NCI-H2081 treated with DMSO at 0.1 percent for 48 hours (cell line): ENCODE results near the gene VWA5B2.
A peak's percentile ranks its signal among the peaks of the same experiment; 100 is the strongest.

Experiments used
- DNase-seq: peaks from one replicate; lab custom pipeline; 2025; lab: John Stamatoyannopoulos, UW

VWA5B2 gene

DNA sequence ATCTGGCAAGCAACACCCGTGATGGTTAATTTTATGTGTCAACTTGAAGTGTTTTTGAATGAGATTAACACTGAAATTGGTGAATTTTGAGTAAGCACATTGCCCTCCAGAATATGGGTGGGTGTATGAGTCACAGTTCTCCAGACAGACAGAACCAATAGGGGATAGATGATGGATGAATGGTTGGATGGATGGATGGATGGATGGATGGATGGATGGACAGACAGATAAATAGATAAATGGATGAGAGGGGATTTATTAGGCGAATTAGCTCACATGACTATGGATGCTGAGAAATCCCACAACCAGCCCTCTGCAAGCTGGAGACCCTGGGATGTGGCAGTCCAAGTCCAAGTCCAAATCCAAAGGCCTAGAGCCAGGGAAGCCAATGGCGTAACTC, 5.4 kb upstream of the VWA5B2 start:
- no peak for DNase-seq

DNA sequence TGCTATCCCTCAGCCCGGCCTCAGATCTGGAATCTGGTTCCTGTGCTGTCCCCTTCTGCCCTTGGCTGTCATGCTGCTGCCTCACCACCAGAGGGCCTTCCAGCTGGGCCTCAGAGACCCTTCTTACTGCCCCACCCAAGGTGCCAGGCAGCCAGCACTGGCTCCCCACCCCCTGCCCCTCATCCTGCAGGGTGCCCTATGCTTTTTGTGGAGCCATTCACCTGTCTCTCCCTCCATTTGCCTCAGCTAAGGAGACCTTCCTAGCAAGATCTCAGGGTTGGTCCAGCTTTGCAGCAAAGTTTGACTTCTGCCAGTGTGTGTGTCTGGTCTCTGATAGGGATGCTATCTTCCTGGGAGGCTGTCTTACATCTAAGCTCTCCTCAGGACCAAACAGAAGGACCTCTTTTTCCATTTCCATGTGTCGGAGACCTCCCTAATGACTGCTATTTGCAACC, 1.9 kb upstream of the VWA5B2 start:
- no peak for DNase-seq

DNA sequence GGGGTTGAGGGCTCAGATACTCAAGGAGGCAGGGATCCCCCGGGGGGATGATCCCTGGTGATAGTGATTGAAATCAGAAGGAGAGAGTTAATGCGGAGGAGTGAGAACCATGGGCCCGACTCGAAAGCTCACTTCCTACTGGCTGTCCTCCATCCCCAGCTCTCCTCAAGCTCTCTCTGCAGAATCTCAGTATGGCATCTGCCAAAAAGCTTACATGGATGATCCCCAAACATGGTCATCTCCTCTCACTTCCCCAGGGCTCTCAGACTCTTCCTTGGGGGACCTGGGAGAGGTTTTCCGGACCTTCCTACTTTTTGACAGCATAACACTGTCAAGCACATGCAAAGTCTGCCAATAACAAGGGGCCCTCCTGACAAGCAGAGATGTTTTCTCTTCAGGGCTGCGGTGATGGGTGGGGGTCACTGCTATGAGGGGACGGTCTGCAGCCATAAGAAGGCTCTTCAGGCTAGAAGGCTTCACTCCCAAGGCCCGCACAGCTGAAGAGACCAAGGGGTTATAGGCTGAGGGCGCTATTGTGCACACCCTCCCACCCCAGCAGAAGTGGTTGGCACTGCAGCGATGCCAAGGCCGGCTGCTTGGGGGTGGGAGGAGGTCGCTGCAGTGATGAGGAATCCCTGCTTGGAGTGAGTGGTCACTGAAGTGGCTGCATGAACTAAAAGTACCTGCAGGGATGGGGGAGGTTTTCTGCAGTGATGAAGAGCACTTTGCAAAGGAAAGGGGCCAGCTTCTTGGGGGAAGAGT, 828 bp upstream of the VWA5B2 start:
- DNase-seq, result no peak

DNA sequence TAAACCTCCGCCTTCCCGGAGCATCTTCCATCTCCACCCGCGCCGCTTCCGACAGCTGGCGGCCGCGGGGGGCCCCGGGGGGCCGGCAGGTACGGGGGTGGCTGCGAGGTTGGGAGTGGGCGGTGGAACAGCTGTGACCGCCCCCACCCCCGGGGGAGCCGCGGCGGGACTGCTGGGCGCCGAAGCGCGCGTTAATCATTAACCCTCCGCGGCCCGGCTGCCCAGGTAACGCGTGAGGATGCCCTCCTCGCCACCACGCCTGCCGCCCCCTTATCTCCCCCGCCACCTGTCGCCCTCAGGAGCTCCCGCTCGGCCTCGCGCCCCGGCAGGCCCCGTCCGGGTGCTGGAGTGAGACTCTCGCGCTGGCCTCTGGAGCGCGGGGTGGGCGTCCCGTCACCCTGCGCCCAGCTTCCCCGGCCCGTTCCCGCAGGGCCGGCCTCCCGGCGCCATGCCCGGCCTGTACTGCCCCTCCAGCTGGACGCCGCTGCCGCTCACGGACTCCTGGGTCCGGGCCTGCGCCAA, 757 bp downstream of the VWA5B2 start:
- no peak for DNase-seq

DNA sequence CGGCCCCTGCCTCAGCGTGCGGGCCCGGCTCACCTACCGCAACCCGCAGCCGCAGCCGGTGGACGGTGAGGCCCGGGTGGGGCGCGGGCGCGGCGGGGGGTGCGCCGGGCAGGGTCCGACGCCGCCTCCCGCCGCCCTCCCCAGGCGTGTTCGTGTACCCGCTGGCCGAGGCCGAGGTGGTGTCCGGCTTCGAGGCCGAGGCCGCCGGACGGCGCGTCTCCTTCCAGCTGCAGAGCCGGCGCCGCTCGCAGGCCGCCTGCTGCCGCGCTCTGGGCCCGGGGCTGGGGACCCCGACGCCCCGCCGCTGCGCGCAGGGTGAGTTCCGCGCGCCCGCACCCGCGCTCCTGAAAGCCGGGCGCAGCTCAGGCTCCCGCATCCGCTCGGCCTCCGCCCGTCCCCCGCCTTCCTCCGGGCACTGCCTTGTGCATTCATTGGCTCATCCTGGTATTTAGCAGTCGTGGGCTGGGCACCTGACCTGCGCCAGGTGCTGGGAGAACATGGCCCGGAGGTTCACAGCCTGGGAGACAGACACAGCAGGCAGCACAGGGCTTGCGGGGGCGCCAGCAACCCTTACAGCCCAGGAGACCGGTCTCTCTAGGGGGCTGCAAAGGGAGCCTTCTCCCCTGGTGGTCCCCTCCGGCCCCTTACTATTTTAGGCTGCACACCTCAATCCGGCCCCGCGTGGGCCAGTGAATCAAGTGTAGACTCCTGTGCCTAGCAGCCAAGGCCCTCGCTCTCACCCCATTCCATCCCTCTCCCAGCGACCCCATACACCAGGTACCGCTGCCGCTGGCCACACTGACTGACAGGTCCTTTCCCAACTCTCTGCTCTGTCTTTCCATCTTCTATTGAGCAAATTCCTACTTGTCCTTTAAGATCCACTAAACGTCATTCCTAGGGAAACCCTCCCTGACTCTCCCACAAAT, 1.5 kb downstream of the VWA5B2 start:
- peak; percentile 60 for DNase-seq

DNA sequence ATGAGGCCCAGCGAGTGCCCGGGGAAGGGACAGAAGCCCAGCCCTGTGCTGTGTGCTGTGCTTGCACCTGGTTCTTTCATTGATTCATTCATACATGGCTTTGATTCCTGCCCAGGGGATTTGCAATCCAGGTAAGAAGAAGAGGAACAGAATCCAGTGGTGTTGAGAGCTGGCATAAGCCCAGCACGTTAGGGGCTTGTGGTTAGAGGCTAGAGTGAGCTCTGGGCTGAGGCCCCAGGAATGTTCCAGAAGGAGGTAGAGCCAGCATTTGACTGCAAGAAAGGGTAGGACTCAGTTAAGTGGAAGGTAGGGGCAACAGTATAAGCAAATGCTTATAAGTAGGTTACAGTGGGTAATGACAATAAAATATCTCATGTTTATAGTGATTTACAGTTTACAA, 2.3 kb downstream of the VWA5B2 start:
- peak; percentile 30 for DNase-seq

DNA sequence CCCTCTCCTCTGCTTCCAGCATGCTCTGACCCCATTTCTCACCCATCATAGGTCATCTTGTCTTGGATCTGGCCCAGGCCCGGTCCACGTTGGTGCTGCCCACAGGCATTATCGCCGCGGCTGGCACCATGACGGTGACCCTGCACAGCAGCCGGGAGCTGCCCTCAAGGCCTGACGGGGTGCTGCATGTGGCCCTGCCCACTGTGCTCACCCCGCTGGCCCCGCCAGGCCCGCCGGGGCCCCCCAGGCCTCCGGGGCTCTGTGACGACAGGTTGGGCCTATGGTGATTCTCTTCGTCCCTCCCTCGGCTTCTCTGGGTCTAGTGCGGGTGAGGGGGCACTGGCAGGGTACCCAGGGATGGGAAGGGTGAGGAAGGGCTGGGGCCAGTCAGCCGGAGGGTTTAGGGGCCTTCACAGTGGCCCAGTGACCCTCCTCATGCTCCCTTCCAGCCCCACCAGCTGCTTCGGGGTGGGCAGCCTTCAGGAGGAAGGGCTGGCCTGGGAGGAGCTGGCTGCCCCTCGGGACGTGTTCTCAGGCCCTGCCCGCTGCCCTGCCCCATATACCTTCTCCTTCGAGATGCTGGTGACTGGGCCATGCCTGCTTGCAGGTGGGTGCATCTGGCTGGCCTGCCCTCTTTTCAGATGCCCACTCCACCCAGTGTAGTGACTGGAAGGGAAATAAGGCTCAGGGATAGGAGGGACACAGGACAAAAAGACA, 3.9 kb downstream of the VWA5B2 start:
- DNase-seq, result no peak

DNA sequence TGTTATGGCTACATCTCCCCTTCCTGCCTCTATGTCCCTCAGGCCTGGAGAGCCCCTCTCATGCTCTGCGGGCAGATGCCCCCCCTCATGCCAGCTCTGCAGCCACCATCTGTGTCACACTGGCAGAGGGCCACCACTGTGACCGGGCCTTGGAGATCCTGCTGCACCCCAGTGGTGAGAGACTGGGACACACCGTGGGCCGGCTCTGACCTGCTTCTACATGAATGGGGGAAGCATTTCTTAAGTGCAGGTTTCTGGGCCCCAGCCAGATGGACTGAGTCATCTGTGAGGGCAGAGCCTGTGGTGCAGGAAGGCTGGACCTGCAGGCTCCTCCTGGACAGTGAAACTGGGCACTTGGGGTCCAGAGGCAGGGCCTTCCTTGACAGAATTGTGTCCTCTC, 4.8 kb downstream of the VWA5B2 start:
- DNase-seq, result no peak

DNA sequence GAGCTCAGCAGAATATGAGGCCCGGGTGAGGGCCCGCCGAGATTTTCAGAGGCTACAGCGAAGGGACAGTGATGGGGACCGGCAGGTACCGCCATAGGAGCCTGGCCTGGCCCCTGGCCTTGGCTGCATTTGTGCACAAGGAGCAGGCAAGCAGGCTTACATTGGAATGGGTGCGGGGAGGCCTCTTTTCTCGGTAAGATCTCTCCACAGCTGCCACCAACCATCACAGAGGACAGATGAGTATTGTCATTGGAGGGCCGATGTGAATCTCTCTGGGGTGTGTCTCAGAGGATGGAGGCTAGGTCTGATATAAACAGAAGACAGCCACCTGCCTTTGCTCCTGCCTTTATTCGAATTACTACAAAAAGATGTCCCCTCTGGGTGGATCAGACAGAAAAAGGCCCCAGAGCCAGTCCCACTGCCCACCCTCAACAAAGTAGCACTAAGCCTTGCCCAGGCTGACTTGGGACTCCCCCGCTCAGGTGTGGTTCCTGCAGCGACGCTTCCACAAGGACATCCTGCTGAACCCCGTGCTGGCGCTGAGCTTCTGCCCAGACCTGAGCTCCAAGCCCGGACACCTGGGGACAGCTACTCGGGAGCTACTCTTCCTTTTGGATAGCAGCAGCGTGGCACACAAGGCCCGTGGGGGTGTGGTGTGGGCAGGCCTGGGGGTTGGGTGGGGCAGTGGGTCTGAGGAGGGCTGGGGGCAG, 5.4 kb downstream of the VWA5B2 start:
- no peak for DNase-seq

DNA sequence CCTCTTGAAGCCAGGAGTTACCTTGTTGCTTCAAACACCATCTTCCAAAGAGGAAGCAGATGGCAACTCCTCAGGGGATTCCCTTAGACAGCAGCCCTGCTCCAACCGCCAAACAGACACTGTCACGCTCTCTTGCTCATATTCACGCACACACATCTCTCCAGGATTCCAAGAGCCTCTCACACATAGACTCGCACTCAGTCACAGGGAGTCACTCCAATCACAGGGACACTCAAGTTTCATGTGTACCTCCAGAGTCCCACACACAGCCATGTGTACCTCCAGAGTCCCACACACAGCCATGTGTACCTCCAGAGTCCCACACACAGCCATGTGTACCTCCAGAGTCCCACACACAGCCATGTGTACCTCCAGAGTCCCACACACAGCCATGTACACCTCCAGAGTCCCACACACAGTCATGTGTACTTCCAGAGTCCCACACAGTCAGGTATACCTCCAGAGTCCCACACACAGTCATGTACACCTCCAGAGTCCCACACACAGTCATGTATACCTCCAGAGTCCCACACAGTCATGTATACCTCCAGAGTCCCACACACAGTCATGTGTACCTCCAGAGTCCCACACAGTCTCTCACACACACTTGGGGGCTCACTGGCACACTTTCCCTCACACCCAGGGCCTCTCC, 6.1 kb downstream of the VWA5B2 start:
- no peak for DNase-seq

DNA sequence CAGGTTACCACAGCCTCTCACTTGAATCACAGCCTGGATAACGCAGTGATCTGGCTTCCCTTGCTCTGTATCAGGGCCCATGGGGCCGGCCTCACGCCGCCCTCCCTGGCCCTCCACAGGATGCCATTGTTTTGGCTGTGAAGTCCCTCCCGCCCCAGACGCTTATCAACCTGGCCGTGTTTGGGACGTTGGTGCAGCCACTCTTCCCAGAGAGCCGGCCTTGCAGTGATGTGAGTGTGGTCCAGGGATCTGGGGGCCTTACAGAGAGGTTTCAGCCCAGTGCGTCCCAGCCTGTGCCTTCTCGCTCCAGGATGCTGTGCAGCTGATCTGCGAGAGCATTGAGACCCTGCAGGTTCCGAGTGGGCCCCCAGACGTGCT, 6.6 kb downstream of the VWA5B2 start:
- no peak for DNase-seq

DNA sequence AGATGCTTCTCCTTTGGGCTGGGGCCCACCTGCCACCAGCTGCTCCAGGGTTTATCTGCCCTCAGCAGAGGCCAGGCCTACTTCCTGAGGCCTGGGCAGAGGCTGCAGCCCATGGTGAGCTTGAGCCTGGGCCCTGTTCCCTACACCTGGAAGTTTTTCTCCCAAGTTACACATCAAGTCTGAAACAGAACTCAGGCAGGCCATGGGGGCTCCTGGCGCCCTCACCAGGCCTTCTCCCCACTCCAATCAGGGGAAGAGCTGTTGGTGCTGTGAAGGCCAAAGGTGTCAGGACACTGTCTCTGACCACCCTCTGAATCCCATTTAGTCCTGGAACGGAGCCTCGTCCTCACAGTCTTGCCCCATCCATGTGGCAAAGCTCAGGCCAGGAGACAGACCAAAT, 7.3 kb downstream of the VWA5B2 start:
- DNase-seq, result no peak

DNA sequence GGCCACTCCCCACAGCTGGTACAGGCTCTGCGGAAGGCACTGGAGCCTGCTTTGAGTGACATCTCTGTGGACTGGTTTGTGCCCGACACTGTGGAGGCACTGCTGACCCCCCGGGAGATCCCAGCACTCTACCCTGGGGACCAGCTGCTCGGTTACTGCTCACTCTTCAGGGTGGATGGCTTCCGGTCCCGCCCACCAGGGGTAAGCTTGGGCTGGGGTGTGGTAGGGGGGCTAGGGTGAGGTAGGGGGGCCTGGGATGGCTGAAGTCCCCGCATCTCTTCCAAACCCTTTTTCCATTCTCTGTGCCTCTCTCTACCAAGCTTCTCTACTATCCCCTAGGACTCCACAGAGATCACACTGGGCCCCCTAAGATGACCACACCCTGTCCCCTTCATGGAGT, 7.8 kb downstream of the VWA5B2 start:
- no peak for DNase-seq

DNA sequence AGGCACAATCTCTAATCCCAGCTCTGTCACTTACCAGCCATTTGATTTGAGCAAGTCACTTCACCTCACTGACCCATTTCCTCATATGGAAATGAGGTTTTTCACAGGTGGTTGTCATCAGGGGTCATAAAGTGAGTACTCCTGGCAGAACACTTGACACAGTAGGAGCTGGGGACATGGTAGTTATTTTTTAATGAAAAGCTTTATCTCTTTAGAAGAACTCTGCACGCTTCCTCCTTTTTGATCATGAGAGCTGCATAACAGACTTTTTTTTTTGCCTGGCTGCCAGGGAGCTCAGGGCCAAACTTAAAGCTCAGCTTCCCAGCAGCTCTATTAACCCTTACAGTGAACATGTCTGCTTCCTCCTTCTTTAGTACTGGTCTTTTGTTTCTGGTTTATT, 8.4 kb downstream of the VWA5B2 start:
- DNase-seq, result no peak

DNA sequence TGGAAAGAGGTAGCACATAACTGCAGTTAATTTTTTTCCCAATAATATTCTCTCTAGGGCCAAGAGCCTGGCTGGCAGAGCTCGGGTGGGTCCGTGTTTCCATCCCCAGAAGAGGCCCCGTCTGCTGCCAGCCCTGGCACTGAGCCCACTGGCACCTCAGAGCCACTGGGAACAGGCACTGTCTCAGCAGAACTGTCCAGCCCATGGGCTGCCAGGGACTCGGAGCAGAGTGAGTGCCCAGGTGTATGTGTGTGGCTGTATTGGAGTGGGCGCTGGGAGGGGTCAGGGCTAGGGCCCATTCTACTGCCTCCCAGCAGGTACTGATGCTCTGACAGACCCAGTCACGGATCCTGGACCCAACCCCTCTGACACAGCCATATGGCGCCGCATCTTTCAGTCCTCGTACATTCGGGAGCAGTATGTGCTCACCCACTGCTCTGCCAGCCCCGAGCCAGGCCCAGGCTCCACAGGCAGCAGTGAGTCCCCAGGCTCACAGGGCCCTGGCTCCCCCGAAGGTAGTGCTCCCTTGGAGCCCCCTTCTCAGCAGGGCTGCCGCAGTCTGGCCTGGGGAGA, 8.9 kb downstream of the VWA5B2 start:
- no peak for DNase-seq

DNA sequence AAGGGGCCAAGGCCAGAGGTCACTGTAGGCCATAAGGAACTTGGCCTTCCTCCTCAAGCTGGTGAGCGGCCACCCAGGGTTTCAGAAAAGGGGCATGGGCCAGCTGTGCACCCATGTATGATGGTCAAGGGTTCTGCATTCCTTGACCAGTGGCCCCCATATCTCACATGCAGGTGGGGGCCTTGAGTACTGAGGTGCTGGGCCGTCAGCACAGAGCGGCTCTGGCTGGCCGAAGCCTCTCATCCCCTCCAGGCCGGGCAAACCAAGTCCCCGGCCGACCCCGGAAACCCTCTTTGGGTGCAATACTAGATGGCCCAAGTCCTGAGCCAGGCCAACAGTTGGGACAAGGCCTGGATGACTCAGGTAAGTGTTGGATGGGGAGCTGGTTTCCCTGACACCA, 9.8 kb downstream of the VWA5B2 start:
- DNase-seq, result no peak

DNA sequence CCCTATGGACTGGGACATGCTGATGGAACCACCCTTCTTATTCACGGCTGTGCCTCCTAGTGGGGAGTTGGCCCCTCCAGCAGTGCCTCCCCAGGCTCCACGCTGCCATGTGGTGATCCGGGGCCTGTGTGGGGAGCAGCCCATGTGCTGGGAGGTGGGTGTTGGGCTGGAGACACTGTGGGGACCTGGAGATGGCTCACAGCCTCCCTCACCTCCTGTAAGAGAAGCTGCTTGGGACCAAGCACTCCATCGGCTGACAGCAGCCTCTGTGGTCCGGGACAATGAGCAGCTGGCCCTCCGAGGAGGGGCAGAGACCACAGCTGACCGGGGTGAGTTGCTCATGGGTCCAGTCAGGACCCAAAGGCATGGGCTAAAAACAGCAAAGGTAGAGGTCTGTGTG, 10.3 kb downstream of the VWA5B2 start:
- DNase-seq, result no peak

DNA sequence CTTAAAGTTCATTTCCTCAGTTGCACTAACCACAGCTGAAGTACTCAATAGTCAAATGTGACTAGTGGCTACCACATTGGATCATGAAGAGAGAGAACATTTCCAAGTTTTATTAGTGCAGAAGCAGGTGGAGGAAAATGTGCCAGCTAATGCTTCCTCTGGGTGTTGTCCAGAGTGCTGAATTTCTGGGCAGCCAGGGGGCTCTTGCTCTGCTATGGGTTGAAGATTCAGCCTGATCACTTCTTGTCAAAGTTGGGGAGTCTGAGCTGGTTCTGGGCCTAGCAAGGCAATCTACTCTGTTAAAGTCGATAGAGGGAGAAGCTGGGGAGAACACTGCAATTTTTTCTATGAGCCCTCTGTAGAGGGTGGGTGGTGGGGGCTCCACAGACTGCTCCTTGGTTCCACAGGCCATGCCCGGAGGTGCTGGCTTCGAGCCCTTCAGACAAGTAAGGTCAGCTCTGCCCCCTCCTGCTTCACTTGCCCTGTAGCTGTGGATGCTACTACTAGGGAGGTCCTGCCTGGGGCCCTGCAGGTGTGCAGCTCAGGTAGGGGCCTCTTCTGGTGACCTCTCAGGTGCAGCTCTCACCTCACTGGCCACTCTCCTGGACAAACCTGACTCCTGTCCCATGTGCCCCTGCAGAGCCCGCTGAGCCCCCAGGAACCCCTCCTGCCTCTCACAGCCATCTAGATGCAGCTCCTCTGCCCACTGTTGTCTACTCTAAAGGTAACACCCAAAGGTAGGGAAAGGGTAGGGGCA, 11.2 kb downstream of the VWA5B2 start:
- DNase-seq, result no peak

DNA sequence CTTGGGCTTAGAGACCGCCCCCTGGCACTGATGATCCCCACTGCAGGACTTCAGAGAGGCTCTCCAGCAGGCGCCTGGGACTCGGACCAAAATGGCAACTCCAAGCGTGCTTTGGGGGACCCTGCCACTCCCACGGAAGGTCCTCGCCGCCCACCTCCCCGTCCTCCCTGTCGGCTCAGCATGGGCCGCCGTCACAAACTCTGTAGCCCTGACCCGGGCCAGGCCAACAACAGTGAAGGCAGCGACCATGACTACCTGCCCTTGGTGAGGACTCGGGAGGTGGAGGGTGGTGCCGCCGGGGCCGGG, 11.7 kb downstream of the VWA5B2 start:
- DNase-seq, result no peak
